Bronchial epithelial cell (primary cell): ENCODE data around the gene NAA50. TPM values are rescaled to one million over a fixed set of nuclear protein-coding genes. Genes with fewer than 3 reads are reported as not detected.
A peak's percentile ranks its signal among the peaks of the same experiment; 100 is the strongest.

Experiments
- DNase-seq: peaks from one replicate; pipeline ENCODE4 v3.0.0-alpha.2; 2010; ENCODE audit warnings: low read depth
- FAIRE-seq: peaks from 2 replicates; lab custom pipeline; 2011; peaks lifted over from hg19 to GRCh38; lab: Jason Lieb, UNC
- H3K27me3 ChIP-seq: 2 replicates; pipeline ENCODE4 v1.5.1; 2011; ENCODE audit warnings: low read length; ENCODE audit not compliant: control insufficient read depth, insufficient read depth
- H3K36me3 ChIP-seq: 2 replicates; pipeline ENCODE4 v1.5.1; 2011; ENCODE audit warnings: low read length; ENCODE audit not compliant: control insufficient read depth, insufficient read depth
- H3K4me3 ChIP-seq: 2 replicates; pipeline ENCODE4 v1.5.1; 2011; ENCODE audit warnings: mild to moderate bottlenecking, low read depth, low read length, control low read depth
- total RNA-seq: library from RNA; depleted of rRNA; stranded (reverse); fragments of >200 nt; gene quantifications from 2 replicates; pipeline ENCODE4 v1.2.1, GENCODE V29; 2014
- TF ChIP-seq, protein P1 (sequence below): IDR thresholded peaks from 2 replicates; pipeline ENCODE4 v1.5.1; 2011; ENCODE audit warnings: mild to moderate bottlenecking, moderate library complexity, low read length, control low read depth, inconsistent platforms; ENCODE audit not compliant: insufficient read depth, severe bottlenecking

The NAA50 gene
- total RNA-seq, 1 donor from 2014 or later = 133 TPM

DNA sequence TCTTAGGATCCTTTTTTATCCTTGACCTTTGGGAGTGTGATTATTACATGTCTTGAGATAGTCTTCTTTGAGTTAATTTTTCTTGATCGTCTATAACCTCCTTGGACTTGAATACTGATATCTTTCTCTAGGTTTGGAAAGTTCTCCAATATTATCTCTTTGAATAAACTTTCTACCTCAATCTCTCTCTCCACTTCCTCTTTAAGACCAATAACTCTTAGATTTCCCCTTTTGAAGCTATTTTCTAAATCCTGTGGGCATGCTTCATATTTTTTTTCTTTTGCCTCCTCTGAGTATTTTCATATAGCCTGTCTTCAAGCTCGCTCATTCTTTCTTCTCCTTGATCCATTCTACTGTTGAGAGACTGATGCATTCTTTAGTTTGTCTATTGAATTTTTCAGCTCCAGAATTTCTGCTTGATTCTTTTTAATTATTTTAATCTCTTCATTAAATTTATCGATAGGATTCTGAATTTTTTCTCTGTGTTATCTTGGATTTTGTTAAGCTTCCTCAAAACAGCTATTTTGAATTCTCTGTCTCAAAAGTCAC is 61.7 kb downstream of the NAA50 start:
- Histone ChIP-seq H3K27me3 (no peaks in the 10 kb centered on the region), H3K4me3 (no peak overlapping the region), H3K36me3 (peaks cover 2% of the 10 kb centered on the region)
- FAIRE-seq (no peak), DNase-seq (no peak)
- TF ChIP-seq, protein P1, sequence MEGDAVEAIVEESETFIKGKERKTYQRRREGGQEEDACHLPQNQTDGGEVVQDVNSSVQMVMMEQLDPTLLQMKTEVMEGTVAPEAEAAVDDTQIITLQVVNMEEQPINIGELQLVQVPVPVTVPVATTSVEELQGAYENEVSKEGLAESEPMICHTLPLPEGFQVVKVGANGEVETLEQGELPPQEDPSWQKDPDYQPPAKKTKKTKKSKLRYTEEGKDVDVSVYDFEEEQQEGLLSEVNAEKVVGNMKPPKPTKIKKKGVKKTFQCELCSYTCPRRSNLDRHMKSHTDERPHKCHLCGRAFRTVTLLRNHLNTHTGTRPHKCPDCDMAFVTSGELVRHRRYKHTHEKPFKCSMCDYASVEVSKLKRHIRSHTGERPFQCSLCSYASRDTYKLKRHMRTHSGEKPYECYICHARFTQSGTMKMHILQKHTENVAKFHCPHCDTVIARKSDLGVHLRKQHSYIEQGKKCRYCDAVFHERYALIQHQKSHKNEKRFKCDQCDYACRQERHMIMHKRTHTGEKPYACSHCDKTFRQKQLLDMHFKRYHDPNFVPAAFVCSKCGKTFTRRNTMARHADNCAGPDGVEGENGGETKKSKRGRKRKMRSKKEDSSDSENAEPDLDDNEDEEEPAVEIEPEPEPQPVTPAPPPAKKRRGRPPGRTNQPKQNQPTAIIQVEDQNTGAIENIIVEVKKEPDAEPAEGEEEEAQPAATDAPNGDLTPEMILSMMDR = no peak

DNA sequence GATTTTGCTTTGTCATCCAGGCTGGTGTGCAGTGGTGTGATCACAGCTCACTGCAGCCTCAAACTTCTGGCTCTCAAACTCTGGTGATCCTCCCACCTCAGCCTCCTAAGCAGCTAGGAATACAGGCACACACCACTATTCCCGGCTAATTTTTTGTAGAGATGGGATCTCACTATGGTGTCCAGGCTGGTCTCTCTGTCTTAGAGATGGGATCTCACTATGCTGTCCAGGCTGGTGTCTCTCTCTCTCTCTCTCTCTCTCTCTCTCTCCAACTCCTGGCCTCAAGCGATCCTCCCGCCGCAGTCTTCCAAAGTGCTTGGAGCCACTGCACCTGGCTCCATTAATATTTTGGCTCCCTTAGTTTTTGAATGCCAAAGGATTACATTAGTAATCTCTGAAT is 67.3 kb downstream of the NAA50 start:
- FAIRE-seq (no peak), DNase-seq (no peak)
- no peak overlapping the region for H3K4me3 ChIP-seq
- TF ChIP-seq, protein P1 = no peak
- peaks cover 1% of the 10 kb centered on the region for H3K36me3 ChIP-seq
- no peaks in the 10 kb centered on the region for H3K27me3 ChIP-seq

DNA sequence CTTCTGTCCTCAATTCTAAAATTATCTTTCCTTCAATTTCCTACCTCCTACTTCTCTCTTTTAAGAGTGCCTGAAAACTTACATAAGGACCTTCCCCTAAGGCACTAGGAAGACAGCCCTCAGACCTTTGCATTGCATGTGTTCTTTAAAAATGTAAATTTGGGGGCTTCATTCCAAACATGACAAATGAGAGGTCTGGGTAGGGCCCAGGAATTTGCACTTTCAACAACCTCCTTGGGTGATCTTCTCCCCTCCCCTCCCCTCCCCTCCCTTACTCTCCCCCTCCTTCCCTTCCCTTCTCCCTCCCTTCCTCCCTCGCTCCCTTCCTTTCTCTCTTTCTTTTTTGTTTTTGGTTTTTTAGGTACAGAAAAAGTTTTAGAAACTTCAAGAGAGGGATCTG is 68.3 kb downstream of the NAA50 start:
- H3K27me3 ChIP-seq = no peaks in the 10 kb centered on the region
- DNase-seq (no peak), FAIRE-seq (no peak)
- TF ChIP-seq, protein P1 = no peak
- H3K4me3 ChIP-seq = no peak overlapping the region
- H3K36me3 ChIP-seq = peaks cover 1% of the 10 kb centered on the region

DNA sequence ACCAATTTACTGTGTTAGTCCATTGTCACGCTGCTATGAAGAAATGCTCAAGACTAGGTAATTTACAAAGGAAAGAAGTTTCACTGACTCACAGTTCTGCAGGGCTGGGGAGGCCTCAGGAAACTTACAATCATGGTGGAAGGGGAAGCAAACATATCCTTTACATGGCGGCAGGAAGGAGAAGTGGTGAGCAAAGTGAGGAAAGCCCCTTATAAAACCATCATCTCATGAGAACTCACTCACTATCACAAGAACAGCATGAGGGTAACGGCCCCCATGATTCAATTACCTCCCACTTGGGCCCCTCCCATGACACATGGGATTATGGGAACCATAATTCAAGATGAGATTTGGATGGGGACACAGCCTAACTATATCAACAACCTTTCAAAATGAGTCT is 69.8 kb downstream of the NAA50 start:
- peaks cover 1% of the 10 kb centered on the region for H3K36me3 ChIP-seq
- H3K27me3 ChIP-seq = no peaks in the 10 kb centered on the region
- TF ChIP-seq, protein P1 = no peak
- FAIRE-seq (no peak), DNase-seq (no peak)
- H3K4me3 ChIP-seq = no peak overlapping the region

DNA sequence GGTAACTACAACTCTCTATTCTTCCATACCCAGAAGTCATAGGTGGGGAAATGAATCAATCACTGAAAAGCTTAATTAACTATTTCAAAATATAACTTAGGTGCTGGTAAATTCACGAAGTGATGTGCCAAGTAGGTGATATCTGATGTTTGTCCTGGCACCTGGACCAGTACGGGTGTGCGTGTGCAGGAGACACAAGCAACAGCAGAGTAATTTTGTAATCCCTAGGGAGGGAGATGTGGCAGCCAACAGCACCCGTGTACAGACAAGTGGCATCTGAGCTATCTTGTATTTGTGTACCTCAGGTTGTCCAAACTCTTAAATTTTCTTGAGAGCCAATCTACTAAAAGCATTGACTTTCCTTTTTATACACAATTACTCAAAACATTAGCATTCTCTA is 72.5 kb downstream of the NAA50 start:
- DNase-seq = no peak
- Histone ChIP-seq H3K27me3 (no peaks in the 10 kb centered on the region), H3K4me3 (no peak overlapping the region), H3K36me3 (peaks cover 1% of the 10 kb centered on the region)
- TF ChIP-seq, protein P1 = no peak
- FAIRE-seq = no peak

DNA sequence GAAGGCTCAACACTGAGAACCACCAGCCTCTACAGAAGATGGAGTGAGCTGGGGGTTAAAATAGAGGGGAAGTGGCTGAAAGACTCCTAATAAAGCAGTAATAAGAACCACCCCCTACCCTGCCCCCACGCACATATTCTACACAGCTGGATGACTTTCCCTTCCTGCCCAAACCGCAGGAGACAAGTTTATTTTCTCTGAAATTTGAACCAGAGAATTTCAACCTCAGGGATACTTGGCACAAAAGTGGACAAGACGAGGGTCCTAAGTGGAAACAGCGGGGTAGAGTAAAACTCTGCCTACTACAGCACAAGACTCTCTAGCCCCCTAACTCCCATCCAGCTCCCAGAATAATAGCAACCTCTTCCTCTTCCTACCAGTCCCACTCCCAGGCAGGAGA is 78.0 kb downstream of the NAA50 start:
- H3K27me3 ChIP-seq = no peaks in the 10 kb centered on the region
- peak; percentile 9 for DNase-seq
- no peak overlapping the region for H3K4me3 ChIP-seq
- TF ChIP-seq, protein P1 = no peak
- H3K36me3 ChIP-seq = no peaks in the 10 kb centered on the region
- FAIRE-seq = no peak
